Activated naive CD8-positive, alpha-beta T cell (primary cell): ENCODE results near the gene PSD2.

ENCODE experiments used
- H3K27ac Mint-ChIP-seq: one replicate; pipeline ENCODE4 v1.8.0; 2021; ENCODE audit warnings: mixed read lengths
- H3K27me3 Mint-ChIP-seq: one replicate; pipeline ENCODE4 v1.8.0; 2021; ENCODE audit warnings: mixed read lengths
- H3K36me3 Mint-ChIP-seq: one replicate; pipeline ENCODE4 v1.8.0; 2021; ENCODE audit warnings: mixed read lengths
- H3K4me1 Mint-ChIP-seq: one replicate; pipeline ENCODE4 v1.8.0; 2021; ENCODE audit warnings: low read depth, mixed read lengths
- H3K4me3 Mint-ChIP-seq: one replicate; pipeline ENCODE4 v1.8.0; 2021; ENCODE audit warnings: mild to moderate bottlenecking, mixed read lengths
- H3K9me3 Mint-ChIP-seq: one replicate; pipeline ENCODE4 v1.8.0; 2021; ENCODE audit warnings: low read depth, mixed read lengths

Gene PSD2

GRCh38 chr5:139760066-139761056, 35.2 kb upstream of the PSD2 start:
- H3K36me3 Mint-ChIP-seq = no peaks in the 10 kb centered on the region
- peaks cover 25% of the 10 kb centered on the region for H3K4me1 Mint-ChIP-seq

GRCh38 chr5:139761057-139761450, 34.6 kb upstream of the PSD2 start:
- peaks cover 16% of the 10 kb centered on the region for H3K27me3 Mint-ChIP-seq
- no peaks in the 10 kb centered on the region for H3K9me3 Mint-ChIP-seq
- no peaks in the 10 kb centered on the region for H3K36me3 Mint-ChIP-seq
- no peak overlapping the region for H3K4me3 Mint-ChIP-seq
- peaks cover 22% of the 10 kb centered on the region for H3K4me1 Mint-ChIP-seq
- H3K27ac Mint-ChIP-seq = no peak overlapping the region

More at GRCh38 chr5:139760066-139761056, 35.2 kb upstream of the PSD2 start:
- no peak overlapping the region for H3K27ac Mint-ChIP-seq
- H3K27me3 Mint-ChIP-seq = peaks cover 18% of the 10 kb centered on the region
- H3K4me3 Mint-ChIP-seq = no peak overlapping the region
- H3K9me3 Mint-ChIP-seq = no peaks in the 10 kb centered on the region

GRCh38 chr5:139761501-139761900, 34.1 kb upstream of the PSD2 start:
- no peak overlapping the region for H3K4me3 Mint-ChIP-seq
- peaks cover 16% of the 10 kb centered on the region for H3K27me3 Mint-ChIP-seq
- no peak overlapping the region for H3K27ac Mint-ChIP-seq
- H3K9me3 Mint-ChIP-seq = no peaks in the 10 kb centered on the region
- H3K36me3 Mint-ChIP-seq = no peaks in the 10 kb centered on the region
- peaks cover 22% of the 10 kb centered on the region for H3K4me1 Mint-ChIP-seq

- Mint-ChIP-seq H3K4me3 (no peak overlapping the region), H3K27me3 (peaks cover 16% of the 10 kb centered on the region), H3K27ac (no peak overlapping the region), H3K36me3 (no peaks in the 10 kb centered on the region), H3K9me3 (no peaks in the 10 kb centered on the region), H3K4me1 (peaks cover 20% of the 10 kb centered on the region)
Observed at GRCh38 chr5:139762615-139763170, 32.9 kb upstream of the PSD2 start.

GRCh38 chr5:139763280-139763929, 32.2 kb upstream of the PSD2 start:
- Mint-ChIP-seq H3K4me3 (no peak overlapping the region), H3K27me3 (peaks cover 16% of the 10 kb centered on the region)

GRCh38 chr5:139763930-139764791, 31.4 kb upstream of the PSD2 start:
- Mint-ChIP-seq H3K9me3 (no peaks in the 10 kb centered on the region), H3K4me3 (peak overlapping the region; percentile 59), H3K36me3 (no peaks in the 10 kb centered on the region), H3K27ac (no peak overlapping the region), H3K4me1 (peaks cover 10% of the 10 kb centered on the region), H3K27me3 (peaks cover 16% of the 10 kb centered on the region)

More at GRCh38 chr5:139763280-139763929, 32.2 kb upstream of the PSD2 start:
- Mint-ChIP-seq H3K9me3 (no peaks in the 10 kb centered on the region), H3K27ac (no peak overlapping the region), H3K36me3 (no peaks in the 10 kb centered on the region), H3K4me1 (peaks cover 13% of the 10 kb centered on the region)

- peaks cover 10% of the 10 kb centered on the region for H3K4me1 Mint-ChIP-seq
- peak overlapping the region; percentile 59 for H3K4me3 Mint-ChIP-seq
- no peaks in the 10 kb centered on the region for H3K9me3 Mint-ChIP-seq
- H3K27ac Mint-ChIP-seq = no peak overlapping the region
- peaks cover 16% of the 10 kb centered on the region for H3K27me3 Mint-ChIP-seq
- no peaks in the 10 kb centered on the region for H3K36me3 Mint-ChIP-seq
Observed at GRCh38 chr5:139764886-139765408, 30.7 kb upstream of the PSD2 start.

- peak overlapping the region; percentile 59 for H3K4me3 Mint-ChIP-seq
Observed at GRCh38 chr5:139765409-139766217, 30.0 kb upstream of the PSD2 start.

GRCh38 chr5:139767960-139768359, 27.6 kb upstream of the PSD2 start:
- H3K27me3 Mint-ChIP-seq = peaks cover 14% of the 10 kb centered on the region
- H3K4me3 Mint-ChIP-seq = no peak overlapping the region
- H3K27ac Mint-ChIP-seq = no peak overlapping the region
- no peaks in the 10 kb centered on the region for H3K9me3 Mint-ChIP-seq
- H3K4me1 Mint-ChIP-seq = peaks cover 10% of the 10 kb centered on the region
- no peaks in the 10 kb centered on the region for H3K36me3 Mint-ChIP-seq

More at GRCh38 chr5:139765409-139766217, 30.0 kb upstream of the PSD2 start:
- H3K27ac Mint-ChIP-seq = no peak overlapping the region
- peaks cover 10% of the 10 kb centered on the region for H3K4me1 Mint-ChIP-seq
- H3K27me3 Mint-ChIP-seq = peaks cover 16% of the 10 kb centered on the region
- no peaks in the 10 kb centered on the region for H3K9me3 Mint-ChIP-seq
- no peaks in the 10 kb centered on the region for H3K36me3 Mint-ChIP-seq

- Mint-ChIP-seq H3K4me3 (no peak overlapping the region), H3K36me3 (no peaks in the 10 kb centered on the region), H3K27me3 (peaks cover 5% of the 10 kb centered on the region), H3K4me1 (peaks cover 9% of the 10 kb centered on the region), H3K9me3 (no peaks in the 10 kb centered on the region), H3K27ac (no peak overlapping the region)
Observed at GRCh38 chr5:139768807-139769465, 26.7 kb upstream of the PSD2 start.

- H3K27ac Mint-ChIP-seq = no peak overlapping the region
- no peaks in the 10 kb centered on the region for H3K9me3 Mint-ChIP-seq
- H3K4me1 Mint-ChIP-seq = peaks cover 9% of the 10 kb centered on the region
- no peak overlapping the region for H3K4me3 Mint-ChIP-seq
- H3K36me3 Mint-ChIP-seq = no peaks in the 10 kb centered on the region
- peaks cover 7% of the 10 kb centered on the region for H3K27me3 Mint-ChIP-seq
Observed at GRCh38 chr5:139769477-139769876, 26.1 kb upstream of the PSD2 start.

GRCh38 chr5:139770722-139771121, 24.9 kb upstream of the PSD2 start:
- Mint-ChIP-seq H3K27me3 (peaks cover 2% of the 10 kb centered on the region), H3K36me3 (no peaks in the 10 kb centered on the region), H3K4me1 (no peaks in the 10 kb centered on the region), H3K9me3 (no peaks in the 10 kb centered on the region), H3K27ac (no peak overlapping the region), H3K4me3 (no peak overlapping the region)

- H3K4me3 Mint-ChIP-seq = no peak overlapping the region
- no peak overlapping the region for H3K27ac Mint-ChIP-seq
- H3K36me3 Mint-ChIP-seq = no peaks in the 10 kb centered on the region
- no peaks in the 10 kb centered on the region for H3K9me3 Mint-ChIP-seq
- H3K27me3 Mint-ChIP-seq = peaks cover 2% of the 10 kb centered on the region
- H3K4me1 Mint-ChIP-seq = no peaks in the 10 kb centered on the region
Observed at GRCh38 chr5:139772089-139772791, 23.4 kb upstream of the PSD2 start.
